ENCODE measurements around the gene CEP128. TPM values are rescaled to one million over a fixed set of nuclear protein-coding genes. Genes with fewer than 3 reads are reported as not detected.

The CEP128 gene
- total RNA-seq, 1 donor from 2014 or later = 11.5 TPM

DNA sequence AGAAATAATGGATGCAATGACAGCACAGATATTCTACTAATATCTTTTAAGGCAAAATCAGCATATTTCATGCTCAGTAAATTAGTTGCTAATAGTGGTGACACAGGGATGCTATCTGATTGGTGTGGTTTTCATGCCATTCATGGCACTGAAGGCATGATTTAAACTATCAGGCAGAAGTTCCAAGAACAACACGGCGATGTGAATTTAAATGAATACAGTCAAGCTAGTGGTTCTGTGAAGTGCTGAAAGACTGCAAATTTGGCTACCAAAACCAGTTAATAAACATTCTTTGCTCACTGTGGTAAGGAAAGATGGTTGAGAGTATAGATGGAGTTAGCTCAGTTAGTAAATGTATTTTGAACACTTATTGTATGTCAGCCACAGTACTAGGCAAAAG, 458.2 kb downstream of the CEP128 start:
- no peak for DNase-seq (ENCODE audit: low spot score)

DNA sequence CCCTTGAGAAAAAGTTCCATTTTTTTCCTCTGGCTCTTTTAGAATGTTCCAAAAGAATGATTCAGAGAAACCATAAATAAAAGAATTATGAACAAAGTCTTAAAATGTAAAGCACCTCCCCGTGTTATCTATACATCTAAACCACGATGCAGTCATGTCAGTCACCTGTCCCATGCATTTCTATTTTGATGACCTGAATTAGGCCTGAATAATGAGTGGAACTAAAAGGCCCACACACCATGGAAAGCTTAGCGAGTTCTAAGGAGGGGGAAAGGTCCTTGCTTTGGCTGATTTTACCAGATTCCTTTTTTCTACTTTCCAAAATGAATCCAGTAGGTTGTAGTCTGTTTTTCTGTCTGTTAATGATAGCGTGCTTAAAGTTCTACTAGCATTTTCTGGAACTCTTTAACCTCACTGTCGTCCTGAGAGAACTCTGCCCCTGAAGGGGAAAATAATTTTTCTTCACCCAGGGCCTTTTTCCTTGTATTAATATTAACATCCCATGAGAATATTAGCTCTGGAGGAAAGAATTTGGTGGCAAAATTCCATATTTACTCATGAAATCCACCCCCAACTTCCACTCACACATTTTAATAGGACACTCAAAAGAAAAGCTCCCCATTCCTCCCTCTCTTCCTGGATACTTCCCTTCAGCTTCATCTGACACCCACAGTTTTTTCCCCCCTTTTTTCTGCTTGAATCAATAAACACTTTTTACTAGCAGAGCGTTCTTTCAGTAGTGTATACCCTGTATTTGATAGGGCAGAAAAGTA, 464.0 kb downstream of the CEP128 start:
- no peak for DNase-seq (ENCODE audit: low spot score)

DNA sequence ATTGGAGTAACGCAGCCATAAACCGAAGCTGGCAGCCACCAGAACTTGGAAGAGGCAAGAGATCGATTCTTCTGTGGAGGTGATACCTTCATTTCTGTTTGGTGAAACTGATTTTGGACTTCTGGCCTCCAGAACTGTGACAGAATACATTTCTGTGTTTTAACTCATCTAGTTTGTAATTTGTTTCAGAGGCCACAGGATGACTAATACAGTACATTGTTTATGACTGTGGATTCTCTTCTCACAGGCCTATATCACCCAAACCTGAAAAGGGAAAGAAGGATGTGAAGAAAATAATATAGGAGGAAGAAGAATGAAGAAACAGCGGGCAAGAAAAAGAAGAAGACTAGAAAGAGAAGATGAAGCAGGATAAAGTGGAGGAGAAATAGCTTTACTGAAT, 466.5 kb downstream of the CEP128 start:
- DNase-seq (ENCODE audit: low spot score) = no peak

DNA sequence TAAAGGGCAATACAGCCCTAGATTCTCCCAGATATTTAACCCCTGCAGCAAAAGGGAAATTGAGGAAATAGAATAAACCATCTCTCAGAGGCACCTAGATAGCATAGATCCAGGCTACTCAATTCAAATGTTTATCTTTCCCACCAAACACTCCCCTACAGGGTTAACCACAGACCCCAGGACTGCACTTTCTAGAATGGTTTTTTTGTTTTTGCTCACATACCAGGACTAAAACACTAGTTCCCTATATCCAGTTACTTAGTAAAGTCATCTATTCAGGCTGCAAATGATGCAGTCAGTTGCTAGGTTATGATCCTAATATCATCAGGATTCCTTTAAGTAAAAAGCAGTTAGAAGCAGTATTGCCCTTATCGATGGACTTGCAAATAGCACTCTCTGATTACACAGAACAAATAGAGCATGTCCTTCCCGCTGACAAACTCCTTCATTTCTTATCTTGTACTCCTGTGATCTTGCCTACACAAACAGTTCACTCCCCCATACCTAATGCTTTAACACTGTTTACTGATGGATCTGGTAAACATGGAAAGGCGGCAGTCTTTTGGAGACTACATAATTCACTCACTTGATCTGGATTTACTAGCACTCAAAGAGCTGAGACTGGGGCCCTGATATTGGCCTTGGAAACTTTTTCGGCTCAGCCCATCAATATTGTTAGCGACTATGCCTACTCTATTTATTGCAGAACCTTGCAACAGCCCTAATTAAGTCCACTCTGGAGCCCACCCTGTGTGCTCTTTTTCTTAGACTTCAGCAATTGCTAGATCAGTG, 473.0 kb downstream of the CEP128 start:
- no peak for DNase-seq (ENCODE audit: low spot score)

DNA sequence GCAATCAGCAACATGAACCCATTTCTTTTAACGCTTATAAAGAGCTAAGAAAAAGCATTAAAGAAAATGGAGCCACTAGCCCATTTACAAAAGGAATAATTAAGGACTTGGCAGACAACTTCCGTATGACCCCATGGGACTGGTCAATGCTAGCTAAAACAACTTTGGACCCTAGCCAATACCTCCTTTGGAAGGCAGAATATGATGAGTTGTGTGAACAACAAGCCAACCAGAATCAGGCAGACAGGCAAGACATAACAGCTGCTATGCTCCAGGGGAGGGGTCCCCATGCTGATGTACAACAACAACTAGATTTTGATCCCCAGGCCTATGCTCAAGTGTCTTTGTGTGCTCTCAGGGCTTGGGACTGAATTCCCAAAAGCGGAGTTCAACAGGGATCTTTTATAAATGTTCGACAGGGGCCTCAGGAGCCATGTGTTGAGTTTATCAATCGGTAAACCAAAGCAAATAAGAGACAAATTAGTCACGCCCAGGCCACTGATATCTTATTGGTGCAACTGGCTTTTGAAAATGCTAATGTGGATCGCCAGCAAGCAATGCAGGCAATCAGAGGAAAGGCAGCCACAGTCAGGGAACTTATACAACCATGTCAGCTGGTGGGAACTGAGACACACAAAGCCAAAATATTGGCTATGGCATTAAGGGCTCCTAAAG, 475.9 kb downstream of the CEP128 start:
- no peak for DNase-seq (ENCODE audit: low spot score)

DNA sequence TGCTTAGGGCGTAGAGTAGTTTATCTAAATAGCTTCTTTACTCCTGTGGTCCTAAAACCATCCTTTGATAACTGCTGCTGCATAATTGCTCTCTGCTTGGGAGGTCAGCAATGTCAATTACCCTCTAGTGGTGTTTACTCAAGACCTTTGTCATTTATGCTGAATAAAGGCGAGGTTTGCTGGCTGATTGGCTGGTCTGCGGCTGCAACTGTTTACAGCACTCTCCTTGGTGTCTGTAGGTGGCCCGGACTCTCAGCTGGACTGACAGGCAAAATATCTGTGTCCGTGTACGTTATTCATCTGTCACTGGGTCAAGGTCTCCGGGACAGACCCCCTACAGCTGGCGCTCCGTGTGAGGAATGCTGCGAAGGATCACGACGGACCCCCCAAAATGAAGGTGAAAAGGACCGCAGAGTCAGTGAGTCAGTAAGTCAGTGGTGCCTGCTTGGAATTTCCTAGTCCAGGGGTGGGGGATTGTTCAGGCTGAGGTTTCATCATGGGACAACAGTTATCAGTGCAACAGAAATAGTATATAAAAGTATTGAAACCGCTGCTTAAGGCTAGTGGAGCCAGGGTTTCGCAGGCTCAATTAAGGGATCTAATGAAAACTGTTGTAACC, 476.9 kb downstream of the CEP128 start:
- DNase-seq (ENCODE audit: low spot score) = no peak

DNA sequence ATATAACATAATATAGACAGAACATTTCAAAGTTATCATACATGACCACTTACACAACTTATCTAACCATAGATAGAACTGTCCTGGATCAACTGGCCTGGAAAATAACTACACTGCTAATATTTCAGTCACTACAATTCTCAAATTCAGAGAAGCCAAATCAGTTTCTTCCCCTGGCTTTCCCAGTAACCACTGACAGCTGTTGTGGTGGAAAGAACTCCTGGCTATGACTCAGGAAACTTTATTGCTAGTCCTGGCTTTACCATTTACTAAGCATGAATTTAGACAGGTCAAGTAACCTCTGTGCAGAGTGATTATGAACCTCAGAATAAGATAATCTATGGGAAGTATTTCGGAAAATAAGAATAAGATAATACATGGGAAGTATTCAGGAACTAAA, 485.3 kb downstream of the CEP128 start:
- DNase-seq (ENCODE audit: low spot score) = no peak

DNA sequence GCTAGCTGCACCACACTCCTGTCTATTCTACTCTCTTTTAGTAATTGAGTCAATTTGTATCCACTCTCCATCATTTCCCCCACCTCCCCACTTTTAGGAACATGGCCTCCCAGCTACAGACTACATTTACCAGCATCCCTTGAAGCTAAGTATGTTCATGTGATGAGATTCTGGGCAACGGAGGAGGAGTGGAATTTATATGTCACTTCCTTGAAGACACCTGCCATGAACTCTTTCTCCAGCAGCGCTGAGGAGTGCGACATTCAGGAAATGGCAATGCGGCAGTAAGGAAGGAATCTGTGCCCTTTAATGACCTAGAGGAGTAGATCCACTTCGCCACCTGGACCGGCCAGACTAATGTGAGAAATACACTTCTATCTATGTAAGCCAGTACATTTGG, 486.5 kb downstream of the CEP128 start:
- no peak for DNase-seq (ENCODE audit: low spot score)

DNA sequence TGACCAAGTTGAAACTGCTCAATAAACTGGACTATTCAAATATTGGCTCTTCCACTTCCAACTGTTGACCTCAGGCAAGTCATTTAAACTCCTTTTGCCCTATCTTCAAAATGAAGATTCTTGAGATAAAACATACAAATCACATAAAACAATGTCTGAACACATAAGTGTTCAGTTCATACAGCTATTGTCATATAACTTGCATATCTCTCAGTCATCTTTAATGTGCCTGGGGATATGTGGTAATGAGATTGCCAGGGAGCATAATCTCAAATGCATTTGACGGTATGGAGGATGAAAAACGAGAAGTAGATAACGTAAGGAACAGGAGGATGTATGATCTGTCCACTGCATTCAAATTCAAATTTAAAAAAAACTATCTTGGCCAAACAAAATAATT, 493.3 kb downstream of the CEP128 start:
- no peak for DNase-seq (ENCODE audit: low spot score)

DNA sequence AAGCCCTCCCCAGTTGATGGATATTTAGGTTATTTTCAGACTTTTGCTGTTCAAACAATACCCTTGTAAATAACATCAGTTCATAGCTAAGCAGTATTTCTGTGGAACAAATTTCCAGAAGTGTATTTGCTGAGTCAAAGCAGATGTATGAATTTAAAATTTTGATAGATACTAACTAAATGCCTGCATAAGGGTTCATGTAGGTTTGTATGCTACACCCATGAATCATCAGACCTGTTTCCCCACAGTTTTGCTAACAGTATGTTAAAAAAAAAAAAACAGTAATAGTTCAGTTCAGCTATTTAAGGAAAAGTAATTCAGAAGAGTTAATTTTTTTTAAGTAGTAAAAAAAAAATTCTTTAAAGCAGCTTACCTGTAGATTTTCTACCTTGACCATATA, 494.1 kb downstream of the CEP128 start:
- no peak for DNase-seq (ENCODE audit: low spot score)

Other genes starting within 250 kb of the CEP128 start
- not detected for gene TSHR, start 13.9 kb upstream of the CEP128 start, total RNA-seq